Activated T-cell treated with anti-CD3 and anti-CD28 coated beads, Interleukin-2, amount 50 U/mL, for 4 hours (primary cell): Measurements from ENCODE around the gene TNKS1BP1. TPM values are rescaled to one million over a fixed set of nuclear protein-coding genes. Genes with fewer than 3 reads are reported as not detected.
"Not testable (repeated sequence)": the region's sequence is repeated elsewhere in the genome, so short reads cannot be mapped to it uniquely, and the experiment has no call there.

ENCODE experiments used
- ATAC-seq, 2 donors: fragments of 200-7000 bp; cut with Tn5 transposase; one replicate each; pipeline ENCODE4 v1.10.0; 2021
- DNase-seq: peaks from one replicate; pipeline ENCODE4 v3.0.0-alpha.2; 2020
- H3K27me3 Mint-ChIP-seq: one replicate; pipeline ENCODE4 v1.8.0; 2021; ENCODE audit warnings: low read depth, mixed read lengths
- H3K36me3 Mint-ChIP-seq: one replicate; pipeline ENCODE4 v1.8.0; 2022; ENCODE audit warnings: mixed read lengths; ENCODE audit not compliant: insufficient read depth
- H3K4me1 Mint-ChIP-seq: one replicate; pipeline ENCODE4 v1.8.0; 2021; ENCODE audit warnings: low read depth, mixed read lengths
- H3K4me3 Mint-ChIP-seq: one replicate; pipeline ENCODE4 v1.8.0; 2021; ENCODE audit warnings: mild to moderate bottlenecking, moderate library complexity, mixed read lengths
- H3K9me3 Mint-ChIP-seq: one replicate; pipeline ENCODE4 v1.8.0; 2021; ENCODE audit warnings: mixed read lengths
- total RNA-seq, 3 donors: library from RNA; stranded (reverse); gene quantifications; one replicate each; pipeline ENCODE4 v1.2.1, GENCODE V29; 2021

TNKS1BP1 gene, protein sequence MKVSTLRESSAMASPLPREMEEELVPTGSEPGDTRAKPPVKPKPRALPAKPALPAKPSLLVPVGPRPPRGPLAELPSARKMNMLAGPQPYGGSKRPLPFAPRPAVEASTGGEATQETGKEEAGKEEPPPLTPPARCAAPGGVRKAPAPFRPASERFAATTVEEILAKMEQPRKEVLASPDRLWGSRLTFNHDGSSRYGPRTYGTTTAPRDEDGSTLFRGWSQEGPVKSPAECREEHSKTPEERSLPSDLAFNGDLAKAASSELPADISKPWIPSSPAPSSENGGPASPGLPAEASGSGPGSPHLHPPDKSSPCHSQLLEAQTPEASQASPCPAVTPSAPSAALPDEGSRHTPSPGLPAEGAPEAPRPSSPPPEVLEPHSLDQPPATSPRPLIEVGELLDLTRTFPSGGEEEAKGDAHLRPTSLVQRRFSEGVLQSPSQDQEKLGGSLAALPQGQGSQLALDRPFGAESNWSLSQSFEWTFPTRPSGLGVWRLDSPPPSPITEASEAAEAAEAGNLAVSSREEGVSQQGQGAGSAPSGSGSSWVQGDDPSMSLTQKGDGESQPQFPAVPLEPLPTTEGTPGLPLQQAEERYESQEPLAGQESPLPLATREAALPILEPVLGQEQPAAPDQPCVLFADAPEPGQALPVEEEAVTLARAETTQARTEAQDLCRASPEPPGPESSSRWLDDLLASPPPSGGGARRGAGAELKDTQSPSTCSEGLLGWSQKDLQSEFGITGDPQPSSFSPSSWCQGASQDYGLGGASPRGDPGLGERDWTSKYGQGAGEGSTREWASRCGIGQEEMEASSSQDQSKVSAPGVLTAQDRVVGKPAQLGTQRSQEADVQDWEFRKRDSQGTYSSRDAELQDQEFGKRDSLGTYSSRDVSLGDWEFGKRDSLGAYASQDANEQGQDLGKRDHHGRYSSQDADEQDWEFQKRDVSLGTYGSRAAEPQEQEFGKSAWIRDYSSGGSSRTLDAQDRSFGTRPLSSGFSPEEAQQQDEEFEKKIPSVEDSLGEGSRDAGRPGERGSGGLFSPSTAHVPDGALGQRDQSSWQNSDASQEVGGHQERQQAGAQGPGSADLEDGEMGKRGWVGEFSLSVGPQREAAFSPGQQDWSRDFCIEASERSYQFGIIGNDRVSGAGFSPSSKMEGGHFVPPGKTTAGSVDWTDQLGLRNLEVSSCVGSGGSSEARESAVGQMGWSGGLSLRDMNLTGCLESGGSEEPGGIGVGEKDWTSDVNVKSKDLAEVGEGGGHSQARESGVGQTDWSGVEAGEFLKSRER (N-terminal part only)
- total RNA-seq, result 10 to 100 TPM; 27.2 to 34.3 (median 30.7) TPM

DNA sequence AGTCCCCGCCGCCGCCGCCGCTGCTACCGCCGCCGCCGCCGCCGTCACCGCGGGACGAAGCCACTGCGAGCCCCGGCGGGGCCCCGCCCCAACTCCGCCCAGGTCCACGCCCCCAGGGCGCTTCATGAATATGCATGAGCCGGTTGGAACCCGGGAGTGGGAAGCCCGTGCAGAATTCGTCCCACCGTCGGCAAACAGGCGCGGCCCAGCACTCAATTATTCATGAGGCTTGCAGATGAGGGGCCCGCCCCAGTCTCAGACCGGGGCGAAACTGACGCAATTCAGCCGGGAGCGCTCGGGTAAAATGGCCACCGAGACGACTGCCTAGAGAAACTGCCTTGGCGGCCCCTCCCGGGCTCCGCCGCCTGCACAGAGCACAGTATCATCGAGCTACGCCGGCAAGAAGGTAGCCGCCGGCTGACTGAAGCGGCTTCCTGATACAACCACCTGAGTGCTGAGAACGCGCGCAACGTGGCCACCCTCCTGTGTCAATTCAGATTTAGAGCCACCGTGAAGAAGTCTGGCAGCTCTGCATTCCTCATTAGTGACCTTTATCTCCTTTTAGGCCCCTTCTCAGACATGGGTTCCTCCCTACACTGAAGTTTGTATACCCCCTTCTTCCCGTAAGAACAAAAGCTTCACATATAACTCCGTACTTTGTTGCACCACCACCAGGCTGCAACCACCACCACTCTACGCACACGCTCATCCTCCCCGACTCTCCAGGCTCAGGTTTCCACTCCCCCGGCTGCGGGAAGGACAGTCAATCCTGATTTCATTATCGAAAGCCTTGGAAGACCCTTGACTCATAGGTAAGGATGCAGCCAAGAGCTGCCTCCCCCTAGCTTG lies at the start of gene TNKS1BP1:
TSS of gene TNKS1BP1 (minus strand) at position 67 of the 849 bp plus-strand sequence. CDS start 3,067 bp downstream, outside the sequence.
- ATAC-seq (peak; percentile 88), DNase-seq (peak; percentile 90)
- Mint-ChIP-seq H3K4me1 (peaks cover 48% of the 10 kb centered on the region), H3K4me3 (peak within 1 kb of the TSS; percentile 85), H3K27me3 (no peaks in the 10 kb centered on the region), H3K36me3 (peaks cover 45% of the 10 kb centered on the region), H3K9me3 (no peaks in the 10 kb centered on the region)

DNA sequence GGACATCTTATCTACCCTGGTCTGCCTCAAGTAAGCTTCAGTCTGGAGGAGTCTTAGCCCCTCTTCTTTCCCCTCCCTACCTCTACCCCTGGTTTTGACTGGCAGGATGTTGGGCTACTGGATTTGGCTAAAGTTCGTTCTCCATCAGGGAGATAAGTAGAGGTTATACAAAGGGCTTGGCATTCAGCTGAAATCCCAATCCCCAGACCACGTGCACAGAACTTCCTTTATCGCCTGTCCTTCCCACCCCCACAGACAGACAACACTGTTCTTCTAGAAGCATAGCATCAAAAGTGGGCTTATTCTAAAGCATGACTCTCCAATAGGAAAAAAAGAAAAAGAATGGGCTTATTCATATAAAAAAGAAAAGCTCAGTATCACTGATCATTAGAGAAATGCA lies 48.4 kb upstream of the TNKS1BP1 start:
- Mint-ChIP-seq H3K4me3 (no peak overlapping the region), H3K27me3 (peaks cover 4% of the 10 kb centered on the region), H3K36me3 (no peaks in the 10 kb centered on the region), H3K9me3 (no peaks in the 10 kb centered on the region), H3K4me1 (no peaks in the 10 kb centered on the region)
- DNase-seq (no peak), ATAC-seq (no peak)

DNA sequence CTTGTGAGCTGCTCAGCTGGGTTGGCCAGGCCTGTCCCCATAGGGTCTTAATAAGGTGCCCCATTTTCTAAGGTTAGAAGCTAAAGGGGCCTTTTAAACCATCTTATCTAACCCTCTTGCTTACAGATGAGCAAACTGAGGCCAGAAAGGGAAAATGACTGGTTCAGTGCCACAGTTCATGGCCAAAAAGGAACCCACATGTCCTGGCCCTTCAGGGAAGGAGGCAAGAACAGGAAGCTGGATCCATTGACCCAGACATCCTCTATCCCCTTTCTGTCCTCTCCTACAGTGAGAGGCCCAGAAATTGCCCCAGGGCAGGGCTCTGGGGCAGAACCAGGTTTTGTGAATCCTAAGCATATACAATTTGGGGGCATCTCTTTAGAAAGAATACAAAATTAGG lies 46.2 kb upstream of the TNKS1BP1 start:
- Mint-ChIP-seq H3K9me3 (no peaks in the 10 kb centered on the region), H3K36me3 (no peaks in the 10 kb centered on the region), H3K4me3 (no peak overlapping the region), H3K4me1 (no peaks in the 10 kb centered on the region), H3K27me3 (peaks cover 4% of the 10 kb centered on the region)
- no peak for DNase-seq
- ATAC-seq, result no peak

DNA sequence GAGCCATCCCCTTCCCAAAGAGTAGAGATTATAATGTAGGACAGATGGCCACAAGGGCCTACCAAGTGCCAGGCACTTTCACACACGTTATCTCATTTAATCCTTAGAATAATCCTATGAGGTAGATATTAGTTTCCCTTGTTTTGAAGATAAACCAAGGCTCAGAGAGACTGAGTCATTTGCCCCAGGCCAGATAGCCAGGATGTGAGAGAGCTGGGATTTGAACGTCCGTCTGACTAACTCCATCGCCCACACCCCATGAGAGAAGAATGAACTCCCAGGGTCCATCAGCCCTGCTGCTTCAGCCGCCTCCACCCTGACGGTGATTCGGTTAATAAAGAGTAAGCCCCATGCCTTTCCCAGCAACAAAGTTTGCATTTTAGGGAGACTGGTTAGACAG lies 45.5 kb upstream of the TNKS1BP1 start:
- no peak for ATAC-seq

DNA sequence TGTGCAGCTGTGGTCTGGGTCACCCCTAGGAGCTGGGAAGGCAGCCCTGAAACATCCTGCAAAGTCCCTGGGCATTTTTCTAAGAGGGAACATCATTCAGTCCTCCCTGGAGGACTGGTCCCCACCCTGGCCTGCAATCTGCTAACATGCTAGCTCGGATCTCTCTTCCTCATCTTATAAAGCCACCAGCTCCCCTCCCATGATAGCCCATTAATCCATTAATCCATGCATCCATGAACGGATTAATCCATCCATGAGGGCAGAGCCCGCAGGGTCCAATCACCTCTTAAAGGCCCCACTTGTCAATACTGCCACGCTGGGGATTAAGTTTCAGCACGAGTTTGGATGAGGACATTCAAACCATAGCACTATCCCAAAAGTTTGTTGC lies 44.1 kb upstream of the TNKS1BP1 start:
- DNase-seq (no peak), ATAC-seq (no peak)
- Mint-ChIP-seq H3K9me3 (no peaks in the 10 kb centered on the region), H3K36me3 (no peaks in the 10 kb centered on the region), H3K4me3 (no peak overlapping the region), H3K27me3 (peaks cover 9% of the 10 kb centered on the region), H3K4me1 (no peaks in the 10 kb centered on the region)

More for the DNA sequence above, 45.5 kb upstream of the TNKS1BP1 start:
- Mint-ChIP-seq H3K27me3 (peaks cover 6% of the 10 kb centered on the region), H3K9me3 (no peaks in the 10 kb centered on the region), H3K36me3 (no peaks in the 10 kb centered on the region), H3K4me3 (no peak overlapping the region), H3K4me1 (no peaks in the 10 kb centered on the region)
- DNase-seq, result no peak

DNA sequence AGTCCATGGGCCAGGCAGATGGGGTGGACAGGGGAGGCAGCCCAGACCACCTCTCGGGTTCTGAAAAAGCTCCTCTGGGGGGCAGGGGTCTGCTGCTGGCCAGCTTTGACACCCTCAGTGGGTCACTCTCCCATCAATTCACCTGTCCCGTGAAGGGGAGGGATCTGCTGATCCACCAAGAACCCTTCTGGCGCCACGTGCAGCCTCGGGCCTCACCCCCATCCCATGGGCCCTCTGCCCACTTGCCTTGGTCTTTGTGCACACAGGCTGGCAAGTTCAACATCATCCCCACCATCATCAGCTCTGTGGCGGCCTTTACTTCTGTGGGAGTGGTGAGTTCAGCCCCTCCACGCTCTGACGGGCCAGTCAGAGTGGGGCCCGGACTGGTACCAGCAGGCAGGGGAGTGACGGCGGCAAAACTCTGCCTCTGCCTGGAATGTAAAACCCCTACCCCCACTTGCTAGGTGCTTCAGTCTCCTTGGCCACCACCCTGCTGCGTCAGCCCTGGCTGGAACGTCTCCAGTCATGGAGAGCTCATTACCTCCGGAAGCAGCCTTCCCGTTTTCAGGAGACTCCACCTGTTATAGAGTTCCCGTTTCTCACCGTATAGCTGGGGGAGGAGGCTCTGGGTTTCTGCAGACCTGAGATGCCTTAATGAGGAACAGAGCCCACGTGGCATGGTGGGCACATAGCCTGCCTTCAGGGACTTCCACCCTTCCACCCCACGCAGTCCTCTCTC lies 43.5 kb upstream of the TNKS1BP1 start:
- Mint-ChIP-seq H3K36me3 (no peaks in the 10 kb centered on the region), H3K4me1 (no peaks in the 10 kb centered on the region), H3K4me3 (no peak overlapping the region), H3K9me3 (peaks cover under 1% of the 10 kb centered on the region), H3K27me3 (peaks cover 9% of the 10 kb centered on the region)
- DNase-seq (no peak), ATAC-seq (no peak)

DNA sequence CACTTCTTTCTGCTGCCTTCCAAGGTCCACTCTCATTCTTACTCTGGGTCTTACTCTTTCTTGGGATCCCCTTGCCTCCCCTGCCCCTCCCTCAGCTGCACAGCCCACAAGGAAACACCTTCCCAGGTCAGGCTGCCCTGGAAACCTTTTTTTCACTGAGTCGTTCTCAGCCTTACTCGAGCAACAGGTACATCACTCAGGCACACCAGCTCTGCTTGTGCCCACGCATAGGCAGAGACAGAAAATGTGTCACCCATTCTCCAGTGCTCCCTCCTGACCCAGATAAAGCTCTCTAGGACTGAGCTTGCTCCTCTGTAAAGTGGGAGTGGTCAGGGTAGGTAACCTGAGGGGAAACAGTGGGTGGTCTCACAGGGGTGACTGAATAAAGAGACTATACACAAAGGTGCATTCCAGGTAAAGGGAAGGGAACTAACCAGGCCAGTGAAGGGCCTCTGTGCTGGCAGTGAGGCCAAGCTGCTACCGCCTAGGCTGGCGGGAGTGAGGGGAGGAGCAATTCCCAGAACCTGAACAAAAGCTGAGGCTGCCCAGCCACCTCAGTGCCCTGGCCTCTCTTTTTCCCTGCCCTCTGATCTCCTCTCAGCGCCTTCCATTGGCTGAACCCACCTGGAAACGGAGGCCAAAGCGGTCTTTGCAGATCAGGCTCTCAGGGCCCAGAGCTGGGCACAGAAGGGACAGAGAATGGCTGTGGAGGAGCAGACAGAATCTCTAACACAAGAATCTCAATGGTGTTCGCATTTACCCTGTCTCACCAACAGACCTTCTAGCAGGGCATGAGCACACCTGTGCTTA lies 40.3 kb upstream of the TNKS1BP1 start:
- DNase-seq (no peak), ATAC-seq (no peak)
- H3K27me3 Mint-ChIP-seq, result peaks cover 12% of the 10 kb centered on the region
- no peaks in the 10 kb centered on the region for H3K36me3 Mint-ChIP-seq
- no peaks in the 10 kb centered on the region for H3K4me1 Mint-ChIP-seq
- H3K4me3 Mint-ChIP-seq, result no peak overlapping the region
- peaks cover 6% of the 10 kb centered on the region for H3K9me3 Mint-ChIP-seq

DNA sequence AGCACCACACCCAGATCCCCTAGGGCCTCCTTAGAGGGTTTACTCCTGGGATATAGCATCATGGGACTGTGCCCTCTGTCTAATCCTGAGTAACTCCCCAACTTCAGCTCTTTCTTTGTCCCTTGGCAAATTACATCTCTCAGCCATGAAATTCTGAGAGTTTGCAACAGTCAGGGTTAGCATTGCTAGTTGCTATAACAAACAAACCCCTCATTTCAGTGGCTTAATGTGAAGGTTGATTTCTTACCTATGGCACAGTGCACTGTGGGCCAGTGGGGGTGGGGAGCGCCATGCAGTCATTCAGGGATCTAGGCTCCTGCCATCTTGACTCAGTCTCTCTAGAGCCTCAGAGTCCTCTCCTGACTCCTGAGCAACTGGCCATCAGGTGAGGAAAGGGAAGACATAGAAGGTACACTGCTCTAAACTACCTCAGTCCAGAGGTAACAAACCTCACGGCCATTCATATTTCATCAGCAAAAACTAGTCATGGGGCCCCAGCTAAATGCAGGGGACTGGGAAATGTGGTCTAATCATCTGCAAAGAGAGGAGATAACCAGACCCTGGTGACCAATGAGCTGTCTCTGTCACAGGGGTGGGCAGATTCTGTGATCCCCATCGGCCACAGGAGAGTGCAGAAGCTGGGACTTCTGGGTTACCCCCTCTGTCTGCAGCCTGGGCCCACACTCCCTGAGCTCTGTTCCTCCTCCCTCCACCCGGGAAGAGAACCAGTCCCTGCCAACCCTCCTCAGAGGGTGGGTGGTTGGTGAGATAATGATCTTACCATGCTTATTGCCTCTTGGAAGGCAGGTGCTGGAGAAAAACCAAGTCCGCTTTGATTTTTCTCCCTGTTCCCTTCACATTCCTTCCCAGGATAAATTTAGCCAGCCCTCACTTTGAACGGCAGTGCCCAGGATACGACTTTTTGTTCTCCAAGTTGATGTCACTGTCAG lies 38.7 kb upstream of the TNKS1BP1 start:
- Mint-ChIP-seq H3K9me3 (peaks cover 6% of the 10 kb centered on the region), H3K36me3 (no peaks in the 10 kb centered on the region), H3K4me1 (no peaks in the 10 kb centered on the region), H3K27me3 (peaks cover 9% of the 10 kb centered on the region), H3K4me3 (no peak overlapping the region)
- DNase-seq (no peak), ATAC-seq (no peak)

DNA sequence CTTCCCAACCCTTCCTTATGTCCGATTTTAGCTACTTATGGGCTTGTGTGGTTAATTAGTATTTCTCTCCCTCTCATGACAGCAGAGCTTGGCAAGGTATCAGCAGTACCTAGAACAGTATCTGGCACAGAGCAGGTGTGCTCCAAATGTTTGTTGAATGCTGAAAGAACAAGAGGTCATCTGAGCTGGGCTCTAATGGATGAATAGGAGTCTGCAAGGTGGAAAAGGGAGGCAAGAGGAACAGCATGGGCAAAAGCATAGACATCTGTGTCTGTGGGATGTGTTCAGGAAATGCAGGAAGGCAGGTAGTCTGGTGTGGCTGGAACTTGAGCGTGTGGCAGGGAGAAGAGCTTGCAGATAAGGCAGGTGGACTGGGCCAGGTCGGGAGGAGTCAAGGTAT lies 37.2 kb upstream of the TNKS1BP1 start:
- H3K9me3 Mint-ChIP-seq, result peaks cover 6% of the 10 kb centered on the region
- H3K27me3 Mint-ChIP-seq, result peaks cover 9% of the 10 kb centered on the region
- ATAC-seq, result no peak
- no peaks in the 10 kb centered on the region for H3K4me1 Mint-ChIP-seq
- no peaks in the 10 kb centered on the region for H3K36me3 Mint-ChIP-seq
- H3K4me3 Mint-ChIP-seq, result no peak overlapping the region
- no peak for DNase-seq

DNA sequence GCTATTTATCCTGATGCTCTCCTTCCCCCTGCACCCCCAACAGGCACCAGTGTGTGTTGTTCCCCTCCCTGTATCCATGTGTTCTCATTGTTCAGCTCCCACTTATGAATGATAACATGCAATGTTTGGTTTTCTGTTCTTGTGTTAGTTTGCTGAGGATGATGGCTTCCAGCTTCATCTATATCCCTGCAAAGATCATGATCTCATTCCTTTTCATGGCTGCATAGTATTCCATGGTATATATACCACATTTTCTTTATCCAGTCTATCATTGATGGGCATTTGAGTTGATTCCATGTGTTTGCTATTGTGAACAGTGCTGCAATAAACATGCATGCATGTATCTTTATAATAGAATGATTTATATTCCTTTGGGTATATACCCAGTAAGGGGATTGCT lies 36.7 kb upstream of the TNKS1BP1 start:
- H3K4me3 Mint-ChIP-seq, DNase-seq, H3K36me3 Mint-ChIP-seq, ATAC-seq, H3K4me1 Mint-ChIP-seq, H3K27me3 Mint-ChIP-seq, H3K9me3 Mint-ChIP-seq: not testable (repeated sequence)

DNA sequence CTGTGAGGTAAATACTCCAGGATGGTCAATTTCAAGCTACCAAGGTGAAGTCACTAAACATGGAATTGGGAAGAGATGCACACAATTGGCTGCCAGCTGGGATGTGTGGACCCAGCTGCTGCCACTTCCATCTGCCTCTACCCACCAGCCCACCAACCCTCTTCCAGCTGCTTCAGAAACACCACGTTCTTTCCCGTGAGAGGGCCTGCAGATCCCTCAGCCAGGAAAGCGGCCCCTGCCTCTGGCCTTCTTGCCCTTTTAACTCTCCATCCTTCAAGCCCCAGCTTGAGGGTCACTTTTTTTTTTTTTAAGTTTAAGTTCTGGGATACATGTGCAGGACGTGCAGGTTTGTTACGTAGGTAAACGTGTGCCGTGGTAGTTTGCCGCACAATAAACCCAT lies 36.2 kb upstream of the TNKS1BP1 start:
- Mint-ChIP-seq H3K4me1 (no peaks in the 10 kb centered on the region), H3K27me3 (peaks cover 9% of the 10 kb centered on the region), H3K36me3 (no peaks in the 10 kb centered on the region), H3K4me3 (no peak overlapping the region), H3K9me3 (peaks cover 6% of the 10 kb centered on the region)
- ATAC-seq (no peak), DNase-seq (no peak)
